HepG2 (cell line): Measurements from ENCODE around the gene SYCE3. TPM values are rescaled to one million over a fixed set of nuclear protein-coding genes. Genes with fewer than 3 reads are reported as not detected.

ENCODE experiments used
- ATAC-seq: fragments of 200-7000 bp; cut with Tn5 transposase; 3 replicates; pipeline ENCODE4 v1.9.1; 2020; ENCODE audit warnings: mild to moderate bottlenecking, moderate library complexity
- BruUV-seq: library from RNA; stranded (reverse); fragments of 400-500 nt; replicated peaks from 2 replicates; lab custom pipeline; 2021; lab: Mats Ljungman, UMichigan
- CTCF ChIA-PET: fragments of 300-600 bp; formaldehyde crosslinking; extraction: SDS; loops from one replicate; lab custom pipeline; 2021; ENCODE audit warnings: low total read pairs, inconsistent platforms, low intra/inter-chr PET ratio; lab: Yijun Ruan, JAX
- POLR2A ChIA-PET: fragments of 350-600 bp; sonication (Branson Sonifier 250); formaldehyde crosslinking; loops from one replicate; lab custom pipeline; 2020; ENCODE audit warnings: antibody characterized with exemption, inconsistent platforms; lab: Yijun Ruan, JAX
- DNase-seq: peaks from one replicate; pipeline ENCODE4 v3.0.0-alpha.2; 2015; ENCODE audit warnings: low spot score
- FAIRE-seq: peaks from 3 replicates; lab custom pipeline; 2011; peaks lifted over from hg19 to GRCh38; lab: Jason Lieb, UNC
- H2AFZ ChIP-seq: one replicate; pipeline ENCODE4 v1.6.1; 2011; ENCODE audit warnings: low read length, inconsistent platforms
- H3K27ac ChIP-seq: fragments of 300-600 bp; 3 replicates; pipeline ENCODE4 v1.8.0; 2011; ENCODE audit warnings: mixed run types, mild to moderate bottlenecking, mixed read lengths, low read length, inconsistent platforms; ENCODE audit not compliant: insufficient read depth; ENCODE audit errors: extremely low read length
- H3K27me3 ChIP-seq, 2 experiments: fragments of 200-600 bp in 1 of 2; 2 replicates in 1 of 2; 3 replicates in 1 of 2; pipeline versions ENCODE4 v1.6.0 to v1.8.0; 2011; ENCODE audit warnings: low read length in 2 of 2, mild to moderate bottlenecking in 2 of 2, moderate library complexity in 2 of 2, inconsistent platforms in 1 of 2; ENCODE audit not compliant: insufficient read depth in 2 of 2, control insufficient read depth in 1 of 2
- H3K36me3 ChIP-seq, 2 experiments: fragments of 200-600 bp in 1 of 2; replicated peaks in 1 of 2; 2 replicates in 1 of 2; 3 replicates in 1 of 2; pipeline versions ENCODE4 v1.5.1 to v1.8.0; 2011; ENCODE audit warnings: low read length in 2 of 2, inconsistent platforms in 1 of 2; ENCODE audit not compliant: insufficient read depth in 2 of 2, control insufficient read depth in 1 of 2
- H3K4me1 ChIP-seq: 2 replicates; pipeline ENCODE4 v1.5.1; 2012; ENCODE audit warnings: low read length, inconsistent platforms; ENCODE audit not compliant: insufficient read depth
- H3K4me2 ChIP-seq: 2 replicates; pipeline ENCODE4 v1.6.0; 2011; ENCODE audit warnings: low read depth, low read length, inconsistent platforms
- H3K4me3 ChIP-seq, 3 experiments: fragments of 200-600 bp in 1 of 3; sonication (generic), shearing (Covaris generic) in 1 of 3; replicated peaks in 1 of 3; 2 replicates each; pipeline ENCODE4 v1.5.1; 2011 to 2016; ENCODE audit warnings: low read length in 3 of 3, inconsistent platforms in 2 of 3, low read depth in 2 of 3, mild to moderate bottlenecking in 2 of 3, control low read depth in 1 of 3, mixed read lengths in 1 of 3; ENCODE audit not compliant: insufficient read depth in 1 of 3
- H3K79me2 ChIP-seq: one replicate; pipeline ENCODE4 v1.6.1; 2011; ENCODE audit warnings: low read length, inconsistent platforms; ENCODE audit not compliant: insufficient read depth
- H3K9ac ChIP-seq: 2 replicates; pipeline ENCODE4 v1.6.0; 2011; ENCODE audit warnings: mild to moderate bottlenecking, low read depth, low read length, inconsistent platforms; ENCODE audit not compliant: insufficient read depth
- H3K9me3 ChIP-seq: 2 replicates; pipeline ENCODE4 v1.5.1; 2012; ENCODE audit warnings: mild to moderate bottlenecking, low read length
- H4K20me1 ChIP-seq: 2 replicates; pipeline ENCODE4 v1.6.0; 2011; ENCODE audit warnings: inconsistent platforms, mild to moderate bottlenecking, low read length, moderate library complexity; ENCODE audit not compliant: insufficient read depth
- BRCA1 ChIP-seq: sonication (generic); formaldehyde crosslinking; IDR thresholded peaks from 2 replicates; pipeline ENCODE4 v1.4.0; 2020; ENCODE audit warnings: missing genetic modification reagents
- RBFOX2 ChIP-seq: fragments of 200-400 bp; formaldehyde crosslinking; IDR thresholded peaks from 2 replicates; pipeline ENCODE4 v1.6.1; 2017; ENCODE audit warnings: low read depth, mild to moderate bottlenecking, low read length
- ZNF850 ChIP-seq: sonication (generic); formaldehyde crosslinking; conservative IDR thresholded peaks from 2 replicates; pipeline ENCODE4 v1.9.0; 2021; ENCODE audit warnings: mild to moderate bottlenecking, missing genetic modification reagents
- WGBS: methylation state at CpG from one replicate; pipeline ENCODE4 v1.1.6; 2017; ENCODE audit warnings: low lambda C conversion rate; 5-methylcytosine and 5-hydroxymethylcytosine counted together
- in situ Hi-C: cut with HindIII; loops from 2 replicates; pipeline ENCODE4 v1.10.0; 2017; ENCODE audit warnings: low pct_unique_long_range_greater_than_20kb; ENCODE audit not compliant: extremely low pct_ligation_motif_present
- intact Hi-C: fragments of 100-400 bp; cut with micrococcal nuclease; formaldehyde crosslinking; loops from one replicate; pipeline ENCODE4 v1.10.0; 2022; ENCODE audit not compliant: unreplicated experiment
- polyA plus RNA-seq, 8 experiments: library from polyadenylated mRNA; depleted of rRNA in 3 of 8; stranded (reverse) in 7 of 8; unstranded in 1 of 8; fragments of >200 nt; fragmentation: Illumina TruSeq in 4 of 8; extraction: Trizol in 4 of 8; gene quantifications; 2 replicates each; pipeline versions ENCODE4 v1.2.1 to v1.2.3, GENCODE V29; 2011 to 2016; ENCODE audit warnings: low read depth in 4 of 8, missing spikeins in 1 of 8, mixed read lengths in 1 of 8; ENCODE audit not compliant: insufficient read depth in 1 of 8
- total RNA-seq, 5 experiments: library from RNA; depleted of rRNA; stranded (reverse); fragments of >200 nt; fragmentation: Illumina TruSeq; extraction: Trizol; gene quantifications; 2 replicates each; pipeline ENCODE4 v1.2.3, GENCODE V29; 2016; ENCODE audit warnings: low read depth in 1 of 5
- TF ChIP-seq, protein P1 (sequence below): sonication (generic); formaldehyde crosslinking; IDR thresholded peaks from 2 replicates; pipeline ENCODE4 v1.5.0; 2020; ENCODE audit warnings: mild to moderate bottlenecking, missing genetic modification reagents, moderate library complexity

SYCE3 gene
- total and polyA plus RNA-seq, 2 of the 13 experiments (the other 11 are each of a cell fraction or from before 2014, with no cell fraction given) = not detected

DNA sequence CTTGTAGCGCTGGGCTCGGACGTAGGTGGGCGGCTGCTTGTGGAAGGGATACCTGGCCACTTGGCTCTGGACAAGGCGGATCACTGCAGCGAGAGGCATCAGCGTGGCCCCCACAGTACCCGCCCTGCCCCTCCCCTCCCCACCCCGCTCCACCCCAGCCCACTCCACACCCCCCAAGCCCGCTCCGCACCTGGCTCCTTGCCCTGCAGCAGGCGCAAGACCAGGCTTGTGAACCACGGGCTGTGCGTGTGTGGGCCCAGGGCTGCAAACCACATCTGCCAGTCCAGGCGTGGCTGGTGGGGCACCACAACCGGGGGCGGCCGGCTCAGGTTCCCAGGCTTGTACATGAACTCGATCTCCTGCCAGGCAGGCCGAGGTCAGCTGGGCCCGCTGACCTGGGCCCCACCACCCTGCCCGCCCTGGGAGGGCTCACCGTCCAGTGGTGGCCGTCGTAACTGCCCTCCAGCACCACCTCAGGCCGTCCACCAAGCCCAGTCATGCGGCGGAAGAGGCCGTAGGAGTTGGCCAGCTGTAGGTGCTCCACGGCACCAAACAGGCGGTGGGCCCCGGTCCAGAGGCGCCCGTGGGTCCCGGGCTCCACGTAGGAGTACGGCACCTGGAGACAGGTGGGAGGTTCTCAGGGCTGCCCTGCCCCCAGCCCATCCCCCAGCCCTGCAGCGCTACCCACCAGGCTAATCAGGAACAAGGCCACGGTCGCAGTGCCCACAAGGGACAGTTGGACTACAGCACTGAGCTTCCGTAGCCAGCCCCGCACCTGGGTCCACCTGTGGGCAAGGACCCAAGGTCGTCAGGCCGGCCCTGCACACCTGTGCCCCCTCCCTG, 58.1 kb downstream of the SYCE3 start:
- Histone ChIP-seq H4K20me1 (no peaks in the 10 kb centered on the region), H3K4me1 (peaks cover 18% of the 10 kb centered on the region)
- in situ Hi-C loops = no loop called here

DNA sequence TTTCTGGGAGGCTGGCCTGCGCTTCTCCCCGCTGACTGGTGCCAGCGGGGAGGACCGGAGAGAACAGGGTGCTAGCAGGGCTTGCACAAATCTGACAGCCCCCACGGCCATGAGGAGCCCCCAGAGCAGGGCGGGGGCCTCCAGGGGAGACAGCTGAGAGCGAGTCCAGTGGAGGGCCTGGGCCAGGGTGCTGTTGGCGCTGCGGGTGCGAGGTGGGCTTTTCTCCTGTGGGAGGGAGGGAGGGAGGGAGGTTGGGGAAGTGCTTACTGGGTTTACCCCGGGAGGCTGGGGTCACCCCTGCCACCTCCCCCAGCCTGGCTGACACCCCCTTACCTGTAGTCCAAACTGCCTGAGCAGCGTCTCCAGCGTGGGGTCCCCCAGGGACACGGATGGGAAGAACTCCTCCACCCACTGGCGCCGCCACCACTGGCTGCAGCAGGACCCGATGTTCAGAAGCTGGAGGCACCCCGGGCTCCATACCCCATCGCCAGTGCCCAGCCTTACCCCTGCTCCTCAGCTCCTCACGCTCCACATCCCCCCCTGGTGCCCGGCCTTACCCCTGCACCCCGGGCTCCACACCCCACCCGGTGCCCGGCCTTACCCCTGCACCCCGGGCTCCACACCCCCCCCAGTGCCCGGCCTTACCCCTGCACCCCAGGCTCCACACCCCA, 59.1 kb downstream of the SYCE3 start:
- no TSS peak for BruUV-seq
- in situ Hi-C loops = no loop called here

More for the DNA sequence above, 58.1 kb downstream of the SYCE3 start:
- Histone ChIP-seq H3K36me3 (peaks cover 2 to 10% of the 10 kb centered on the region in 2 experiments; a peak in 1 of 5 replicates), H3K4me3 (no peak overlapping the region), H3K79me2 (peaks cover 22% of the 10 kb centered on the region), H3K9me3 (no peaks in the 10 kb centered on the region), H3K27ac (no peak overlapping the region), H3K27me3 (no peaks in the 10 kb centered on the region; a peak in 1 of 5 replicates), H3K9ac (no peak overlapping the region), H2AFZ (no peak overlapping the region), H3K4me2 (no peak overlapping the region)
- FAIRE-seq = no peak
- TF ChIP-seq ZNF850 (CRISPR knock-in tag) (no peak), RBFOX2 (0 out of 2 replicates have a peak, but pooled peaks have one; percentile 30)
- DNase-seq = no peak
- ChIA-PET CTCF (no interaction called here), POLR2A (interaction anchor here (1.8 kb wide), 1 partner anchor 21 kb away, joined by 5 read pairs; the partner anchor contains the start of gene SCO2)
- BruUV-seq = no TSS peak
- 92% methylated on average over 29 of the region's 44 CpGs for WGBS
- ATAC-seq = no peak
- intact Hi-C loops = no loop called here

More for the DNA sequence above, 59.1 kb downstream of the SYCE3 start:
- Histone ChIP-seq H3K4me3 (no peak overlapping the region), H3K4me2 (no peak overlapping the region), H2AFZ (no peak overlapping the region), H3K4me1 (peaks cover 15% of the 10 kb centered on the region), H3K79me2 (peaks cover 13% of the 10 kb centered on the region), H3K9me3 (no peaks in the 10 kb centered on the region), H4K20me1 (no peaks in the 10 kb centered on the region), H3K36me3 (peaks cover 2 to 10% of the 10 kb centered on the region in 2 experiments; a peak in 1 of 5 replicates), H3K9ac (no peak overlapping the region), H3K27me3 (no peaks in the 10 kb centered on the region; a peak in 1 of 5 replicates), H3K27ac (no peak overlapping the region)
- ChIA-PET POLR2A (interaction anchor here (1.8 kb wide), 1 partner anchor 22 kb away, joined by 5 read pairs; the partner anchor contains the start of gene SCO2), CTCF (no interaction called here)
- no peak for ATAC-seq
- no peak for DNase-seq
- WGBS = 97% methylated on average over 17 of the region's 26 CpGs
- intact Hi-C loops = no loop called here
- TF ChIP-seq BRCA1 (CRISPR knock-in tag) = no peak
- TF ChIP-seq, protein P1, sequence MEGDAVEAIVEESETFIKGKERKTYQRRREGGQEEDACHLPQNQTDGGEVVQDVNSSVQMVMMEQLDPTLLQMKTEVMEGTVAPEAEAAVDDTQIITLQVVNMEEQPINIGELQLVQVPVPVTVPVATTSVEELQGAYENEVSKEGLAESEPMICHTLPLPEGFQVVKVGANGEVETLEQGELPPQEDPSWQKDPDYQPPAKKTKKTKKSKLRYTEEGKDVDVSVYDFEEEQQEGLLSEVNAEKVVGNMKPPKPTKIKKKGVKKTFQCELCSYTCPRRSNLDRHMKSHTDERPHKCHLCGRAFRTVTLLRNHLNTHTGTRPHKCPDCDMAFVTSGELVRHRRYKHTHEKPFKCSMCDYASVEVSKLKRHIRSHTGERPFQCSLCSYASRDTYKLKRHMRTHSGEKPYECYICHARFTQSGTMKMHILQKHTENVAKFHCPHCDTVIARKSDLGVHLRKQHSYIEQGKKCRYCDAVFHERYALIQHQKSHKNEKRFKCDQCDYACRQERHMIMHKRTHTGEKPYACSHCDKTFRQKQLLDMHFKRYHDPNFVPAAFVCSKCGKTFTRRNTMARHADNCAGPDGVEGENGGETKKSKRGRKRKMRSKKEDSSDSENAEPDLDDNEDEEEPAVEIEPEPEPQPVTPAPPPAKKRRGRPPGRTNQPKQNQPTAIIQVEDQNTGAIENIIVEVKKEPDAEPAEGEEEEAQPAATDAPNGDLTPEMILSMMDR (CRISPR knock-in tag) = peak; percentile 20; the same call in 1 of the 2 replicates
- no peak for FAIRE-seq
